Endothelial cell (in vitro differentiated cells): ENCODE data around the gene CRNN. TPM values are rescaled to one million over a fixed set of nuclear protein-coding genes. Genes with fewer than 3 reads are reported as not detected.

ENCODE experiments used
- DNase-seq: peaks from one replicate; pipeline ENCODE4 v3.0.0; 2021; ENCODE audit warnings: low spot score
- H3K27ac Mint-ChIP-seq: one replicate; pipeline ENCODE4 v1.8.0; 2021; ENCODE audit warnings: mixed read lengths, inconsistent platforms; ENCODE audit not compliant: unreplicated experiment
- H3K27me3 Mint-ChIP-seq: one replicate; pipeline ENCODE4 v1.8.0; 2021; ENCODE audit warnings: mild to moderate bottlenecking, moderate library complexity, mixed read lengths, inconsistent platforms; ENCODE audit not compliant: unreplicated experiment
- H3K36me3 Mint-ChIP-seq: one replicate; pipeline ENCODE4 v1.8.0; 2021; ENCODE audit warnings: mild to moderate bottlenecking, low read depth, mixed read lengths, inconsistent platforms; ENCODE audit not compliant: unreplicated experiment
- H3K4me1 Mint-ChIP-seq: one replicate; pipeline ENCODE4 v1.8.0; 2021; ENCODE audit warnings: mild to moderate bottlenecking, mixed read lengths, inconsistent platforms; ENCODE audit not compliant: unreplicated experiment
- H3K4me3 Mint-ChIP-seq: one replicate; pipeline ENCODE4 v1.8.0; 2021; ENCODE audit warnings: mild to moderate bottlenecking, mixed read lengths, inconsistent platforms; ENCODE audit not compliant: unreplicated experiment
- H3K9me3 Mint-ChIP-seq: one replicate; pipeline ENCODE4 v1.8.0; 2021; ENCODE audit warnings: mixed read lengths, inconsistent platforms; ENCODE audit not compliant: unreplicated experiment
- CTCF ChIP-seq: fragments of 200-600 bp; sonication (generic); IDR thresholded peaks from one replicate; pipeline ENCODE4 v1.5.0; 2021; ENCODE audit warnings: antibody characterized with exemption; ENCODE audit not compliant: unreplicated experiment
- total RNA-seq: library from RNA; stranded (reverse); fragmentation: NEBNext Ultra II Directional; extraction: Animal tissue kit (Norgen Biotek cat#: 25700); gene quantifications from one replicate; pipeline ENCODE4 v1.2.1, GENCODE V29; 2021; ENCODE audit not compliant: unreplicated experiment

CRNN gene
- total RNA-seq, 1 donor from 2014 or later: not detected

GRCh38 chr1:152426731-152427130, 12.7 kb upstream of the CRNN start:
- H3K27ac Mint-ChIP-seq: no peak overlapping the region
- H3K4me1 Mint-ChIP-seq: no peaks in the 10 kb centered on the region
- peaks cover 5% of the 10 kb centered on the region for H3K36me3 Mint-ChIP-seq
- no peaks in the 10 kb centered on the region for H3K9me3 Mint-ChIP-seq
- DNase-seq: no peak
- no peaks in the 10 kb centered on the region for H3K27me3 Mint-ChIP-seq
- no peak for TF ChIP-seq CTCF
- H3K4me3 Mint-ChIP-seq: no peak overlapping the region

- no peaks in the 10 kb centered on the region for H3K4me1 Mint-ChIP-seq
- TF ChIP-seq CTCF: no peak
- H3K4me3 Mint-ChIP-seq: no peak overlapping the region
- peaks cover 5% of the 10 kb centered on the region for H3K36me3 Mint-ChIP-seq
- H3K27ac Mint-ChIP-seq: no peak overlapping the region
- H3K9me3 Mint-ChIP-seq: no peaks in the 10 kb centered on the region
- DNase-seq: no peak
- no peaks in the 10 kb centered on the region for H3K27me3 Mint-ChIP-seq
These were observed 5.9 kb upstream of the CRNN start for GRCh38 chr1:152419917-152420316.

- no peaks in the 10 kb centered on the region for H3K36me3 Mint-ChIP-seq
These were observed 1.6 kb upstream of the CRNN start for GRCh38 chr1:152415454-152416227.

GRCh38 chr1:152412756-152413155, 1.3 kb downstream of the CRNN start:
- Mint-ChIP-seq H3K27me3 (peaks cover 4% of the 10 kb centered on the region), H3K4me1 (peaks cover 16% of the 10 kb centered on the region), H3K27ac (no peak overlapping the region), H3K4me3 (no peak overlapping the region), H3K9me3 (no peaks in the 10 kb centered on the region), H3K36me3 (no peaks in the 10 kb centered on the region)
- no peak for TF ChIP-seq CTCF
- DNase-seq: no peak

More at GRCh38 chr1:152415454-152416227, 1.6 kb upstream of the CRNN start:
- Mint-ChIP-seq H3K4me3 (no peak overlapping the region), H3K9me3 (no peaks in the 10 kb centered on the region), H3K27me3 (no peaks in the 10 kb centered on the region), H3K27ac (no peak overlapping the region), H3K4me1 (peaks cover 11% of the 10 kb centered on the region)
- DNase-seq: no peak
- TF ChIP-seq CTCF: no peak

- no peak for TF ChIP-seq CTCF
- Mint-ChIP-seq H3K27ac (no peak overlapping the region), H3K4me3 (no peak overlapping the region), H3K36me3 (no peaks in the 10 kb centered on the region), H3K9me3 (no peaks in the 10 kb centered on the region), H3K27me3 (peaks cover 4% of the 10 kb centered on the region), H3K4me1 (peaks cover 18% of the 10 kb centered on the region)
- DNase-seq: no peak
These were observed 2.9 kb downstream of the CRNN start for GRCh38 chr1:152411134-152411533.
